DOHH2 (cell line): Measurements from ENCODE around the gene OR1J1.
A peak's percentile ranks its signal among the peaks of the same experiment; 100 is the strongest.

Experiments used
- H3F3A ChIP-seq: fragments of 200-600 bp; sonication (generic), shearing (Covaris generic); 2 replicates; pipeline ENCODE4 v1.6.0; 2016; ENCODE audit warnings: antibody characterized with exemption, mild to moderate bottlenecking; ENCODE audit not compliant: control insufficient read depth, insufficient read depth
- H3K27ac ChIP-seq: fragments of 200-600 bp; sonication (generic); 2 replicates; pipeline ENCODE4 v1.5.1; 2014; ENCODE audit warnings: low read depth, mild to moderate bottlenecking, low read length, moderate library complexity
- H3K27me3 ChIP-seq: fragments of 200-600 bp; sonication (generic); 2 replicates; pipeline ENCODE4 v1.6.1; 2014; ENCODE audit warnings: mild to moderate bottlenecking, low read length, mixed read lengths; ENCODE audit not compliant: control insufficient read depth
- H3K36me3 ChIP-seq: fragments of 200-600 bp; sonication (generic); 2 replicates; pipeline ENCODE4 v1.6.1; 2014; ENCODE audit warnings: mild to moderate bottlenecking, low read length, moderate library complexity, mixed read lengths; ENCODE audit not compliant: control insufficient read depth
- H3K4me1 ChIP-seq: fragments of 200-600 bp; sonication (generic); 2 replicates; pipeline ENCODE4 v1.6.1; 2014; ENCODE audit warnings: mild to moderate bottlenecking, low read length, mixed read lengths; ENCODE audit not compliant: control insufficient read depth
- H3K4me2 ChIP-seq: fragments of 200-600 bp; sonication (generic); 2 replicates; pipeline ENCODE4 v1.6.0; 2014; ENCODE audit warnings: mild to moderate bottlenecking, low read length, moderate library complexity
- H3K4me3 ChIP-seq: fragments of 200-600 bp; sonication (generic); 2 replicates; pipeline ENCODE4 v1.5.1; 2014; ENCODE audit warnings: mild to moderate bottlenecking, low read length, mixed read lengths
- H3K79me2 ChIP-seq: fragments of 200-600 bp; sonication (generic); 2 replicates; pipeline ENCODE4 v1.6.1; 2014; ENCODE audit warnings: mild to moderate bottlenecking, low read length, mixed read lengths; ENCODE audit not compliant: control insufficient read depth
- H3K9me2 ChIP-seq: fragments of 200-600 bp; sonication (generic); replicated peaks from 2 replicates; pipeline ENCODE4 v1.6.1; 2014; ENCODE audit warnings: mild to moderate bottlenecking, low read length, mixed read lengths; ENCODE audit not compliant: control insufficient read depth
- H3K9me3 ChIP-seq: fragments of 200-600 bp; sonication (generic); 2 replicates; pipeline ENCODE4 v1.6.1; 2014; ENCODE audit warnings: antibody characterized with exemption, low read length, mixed read lengths; ENCODE audit not compliant: control insufficient read depth, insufficient read depth
- H4K20me1 ChIP-seq: fragments of 200-600 bp; sonication (generic); 2 replicates; pipeline ENCODE4 v1.6.0; 2014; ENCODE audit warnings: low read depth, mild to moderate bottlenecking, antibody characterized with exemption, low read length, moderate library complexity; ENCODE audit not compliant: control insufficient read depth, insufficient read depth
- CTCF ChIP-seq: fragments of 200-600 bp; sonication (generic); IDR thresholded peaks from one replicate; pipeline ENCODE4 v1.5.1; 2014; ENCODE audit warnings: antibody characterized with exemption, mild to moderate bottlenecking, low read depth, low read length; ENCODE audit not compliant: poor library complexity, severe bottlenecking
- EZH2phosphoT487 ChIP-seq: fragments of 200-600 bp; sonication (generic); IDR thresholded peaks from 2 replicates; pipeline ENCODE4 v1.6.1; 2017; ENCODE audit warnings: borderline replicate concordance, mild to moderate bottlenecking, antibody characterized with exemption, low read length, moderate library complexity, mixed read lengths

OR1J1 gene

DNA sequence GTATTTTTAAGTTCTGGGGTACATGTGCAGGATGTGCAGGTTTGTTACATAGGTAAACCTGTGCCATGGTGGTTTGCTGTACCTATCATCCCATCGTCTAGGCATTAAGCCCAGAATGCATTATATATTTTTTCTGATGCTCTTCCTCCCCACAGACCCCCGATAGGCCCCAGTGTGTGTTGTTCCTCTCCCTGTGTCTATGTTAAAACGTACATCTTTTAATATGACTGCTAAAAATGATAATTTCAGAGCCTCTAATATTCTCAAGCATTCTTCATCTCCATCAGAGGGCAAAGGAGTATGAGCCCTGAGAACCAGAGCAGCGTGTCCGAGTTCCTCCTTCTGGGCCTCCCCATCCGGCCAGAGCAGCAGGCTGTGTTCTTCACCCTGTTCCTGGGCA, 32.8 kb upstream of the OR1J1 start, which contains the start of gene OR1J2:
Gene OR1J2 (plus strand): TSS at position 301 of the 400 bp plus-strand sequence. CDS start 0 bp downstream, at position 301.
- Histone ChIP-seq H3K36me3 (no peaks in the 10 kb centered on the region), H3K27ac (no peak within 1 kb of the TSS), H3K9me3 (no peaks in the 10 kb centered on the region), H3K4me2 (no peak within 1 kb of the TSS), H3K4me3 (no peak within 1 kb of the TSS), H3F3A (no peaks in the 10 kb centered on the region), H3K9me2 (no peaks in the 10 kb centered on the region), H3K79me2 (no peaks in the 10 kb centered on the region), H3K27me3 (peaks cover 17% of the 10 kb centered on the region; the same call in 1 of the 2 replicates), H3K4me1 (no peaks in the 10 kb centered on the region), H4K20me1 (no peaks in the 10 kb centered on the region)
- TF ChIP-seq CTCF (no peak), EZH2phosphoT487 (no peak)

DNA sequence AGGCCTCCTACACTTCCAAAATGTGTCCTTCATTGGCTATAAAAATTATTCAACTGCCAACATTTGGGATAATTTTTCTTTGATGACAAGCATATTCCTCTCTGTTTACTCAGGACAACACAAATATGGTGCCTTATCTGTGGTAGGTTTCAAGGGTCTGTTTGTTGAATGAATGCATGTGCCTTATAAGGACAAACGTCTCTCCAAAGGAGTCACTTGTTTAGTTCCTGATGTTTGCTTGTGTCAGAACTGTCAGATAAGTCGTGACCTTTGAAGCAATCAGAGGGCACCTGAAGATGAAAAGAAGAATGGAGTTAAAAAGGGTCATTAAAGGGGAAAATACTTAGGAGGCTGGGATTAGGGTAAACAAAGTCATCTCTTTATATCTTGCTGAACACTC, 29.2 kb upstream of the OR1J1 start:
- H3K79me2 ChIP-seq = no peaks in the 10 kb centered on the region
- no peak overlapping the region for H3K4me2 ChIP-seq
- no peaks in the 10 kb centered on the region for H3K36me3 ChIP-seq
- H3K27me3 ChIP-seq = peaks cover 16% of the 10 kb centered on the region; the same call in 1 of the 2 replicates
- H3K4me1 ChIP-seq = no peaks in the 10 kb centered on the region
- no peaks in the 10 kb centered on the region for H3K9me2 ChIP-seq
- no peak for TF ChIP-seq EZH2phosphoT487
- no peak for TF ChIP-seq CTCF
- H4K20me1 ChIP-seq = no peaks in the 10 kb centered on the region
- H3K4me3 ChIP-seq = no peak overlapping the region
- no peak overlapping the region for H3K27ac ChIP-seq
- no peaks in the 10 kb centered on the region for H3K9me3 ChIP-seq
- no peaks in the 10 kb centered on the region for H3F3A ChIP-seq

- H3F3A ChIP-seq = no peaks in the 10 kb centered on the region
- no peaks in the 10 kb centered on the region for H3K9me2 ChIP-seq
- TF ChIP-seq CTCF (peak; percentile 84), EZH2phosphoT487 (no peak)
- H3K4me2 ChIP-seq = no peak overlapping the region
- no peaks in the 10 kb centered on the region for H3K36me3 ChIP-seq
- H3K79me2 ChIP-seq = no peaks in the 10 kb centered on the region
- no peak overlapping the region for H3K27ac ChIP-seq
- H3K4me3 ChIP-seq = no peak overlapping the region
- peaks cover 8% of the 10 kb centered on the region; the same call in 1 of the 2 replicates for H3K27me3 ChIP-seq
- no peaks in the 10 kb centered on the region for H4K20me1 ChIP-seq
- H3K4me1 ChIP-seq = no peaks in the 10 kb centered on the region
- no peaks in the 10 kb centered on the region; the same call in 1 of the 2 replicates for H3K9me3 ChIP-seq
These were observed 21.2 kb upstream of the OR1J1 start for GRCh38 chr9:122498883-122499288.

GRCh38 chr9:122479062-122479461, 1.3 kb upstream of the OR1J1 start:
- TF ChIP-seq CTCF = no peak
- Histone ChIP-seq H3F3A (no peaks in the 10 kb centered on the region), H3K9me3 (no peaks in the 10 kb centered on the region), H3K27ac (no peak overlapping the region), H3K4me2 (no peak overlapping the region), H3K79me2 (no peaks in the 10 kb centered on the region), H3K4me1 (no peaks in the 10 kb centered on the region), H3K9me2 (no peaks in the 10 kb centered on the region), H4K20me1 (no peaks in the 10 kb centered on the region), H3K27me3 (0 out of 2 replicates have a peak, but pooled peaks cover 3% of the 10 kb centered on the region), H3K4me3 (no peak overlapping the region), H3K36me3 (no peaks in the 10 kb centered on the region)
